Ovary (tissue), 9 donors: ENCODE results near the gene GPR150. TPM values are rescaled to one million over a fixed set of nuclear protein-coding genes. Genes with fewer than 3 reads are reported as not detected.

ENCODE experiments used
- DNase-seq, 5 donors: peaks; one replicate each; pipeline ENCODE4 v3.0.0-alpha.2; 2019 to 2020
- H3K27ac ChIP-seq, 2 donors: fragments of 200-600 bp; one replicate each; pipeline versions ENCODE4 v1.5.1 to v1.8.0; 2019 to 2022
- H3K27me3 ChIP-seq: fragments of 200-600 bp; one replicate; pipeline ENCODE4 v1.8.0; 2022
- H3K36me3 ChIP-seq: fragments of 200-600 bp; sonication (generic); one replicate; pipeline ENCODE4 v1.5.1; 2019
- H3K4me1 ChIP-seq: one replicate; pipeline ENCODE4 v1.8.1; 2013; ENCODE audit warnings: mild to moderate bottlenecking, moderate library complexity; ENCODE audit not compliant: insufficient read depth
- H3K4me3 ChIP-seq: fragments of 200-600 bp; sonication (generic); one replicate; pipeline ENCODE4 v1.5.1; 2017
- H3K9me3 ChIP-seq, 2 donors: fragments of 200-600 bp in 1 of 2; sonication (generic) in 1 of 2; one replicate each; pipeline versions ENCODE4 v1.5.1 to v1.8.1; 2013 to 2019; ENCODE audit warnings: mild to moderate bottlenecking in 1 of 2, moderate library complexity in 1 of 2
- EP300 ChIP-seq: sonication (generic); formaldehyde crosslinking; IDR thresholded peaks from one replicate; pipeline ENCODE4 v1.6.1; 2017; ENCODE audit warnings: antibody characterized with exemption
- POLR2A ChIP-seq: fragments of 450-650 bp; IDR thresholded peaks from one replicate; pipeline ENCODE4 v1.6.1; 2017; ENCODE audit warnings: antibody characterized with exemption, mild to moderate bottlenecking, moderate library complexity
- WGBS, 3 donors: extraction: QIAGEN DNeasy Blood & Tissue Kit in 1 of 3; methylation state at CpG; one replicate each; pipeline versions ENCODE4 v1.1.5 to v1.1.7; 2013 to 2017; 5-methylcytosine and 5-hydroxymethylcytosine counted together
- intact Hi-C, 4 donors: fragments of 100-400 bp; cut with DNase I; formaldehyde crosslinking; loops; one replicate each; pipeline versions ENCODE4 v1.11.0 to v1.15.1; 2022 to 2023
- polyA plus RNA-seq, 2 donors: library from polyadenylated mRNA; stranded (reverse); fragments of 200-250 nt in 1 of 2; fragments of 350-450 nt in 1 of 2; fragmentation: Illumina TruSeq in 1 of 2; extraction: RNeasy Lipid Tissue Mini Kit (QIAGEN cat#74804) in 1 of 2; gene quantifications; one replicate each; pipeline ENCODE4 v1.2.3, GENCODE V29; 2013 to 2014
- total RNA-seq, 7 donors: library from RNA; depleted of rRNA in 2 of 7; stranded (reverse); fragments of >200 nt in 2 of 7; fragmentation: NEBNext Ultra II Directional in 3 of 7; extraction: Animal tissue kit (Norgen Biotek cat#: 25700) in 3 of 7; gene quantifications; one replicate each; pipeline versions ENCODE4 v1.1.0 to v1.2.4, GENCODE V29; 2016 to 2023
- TF ChIP-seq, protein P1 (sequence below), 3 donors: fragments of 450-650 bp in 2 of 3; fragments of 200-600 bp in 1 of 3; IDR thresholded peaks; one replicate each; pipeline versions ENCODE4 v1.5.1 to v1.8.0; 2016 to 2022; ENCODE audit warnings: antibody characterized with exemption in 3 of 3, mild to moderate bottlenecking in 1 of 3
- donor health status: DM: no; HTN: no; CAD: no; lungs with moderate emphysema.
- donor health status: DM: no; HTN: no; CAD: no.
- donor health status: Bipolar disorder and iron deficiency.
- donor health status: DM: yes; HTN: yes; CAD: no.
- donor health status: DM: no; HTN: no; CAD: no.
- donor health status: DM: yes; HTN: yes; CAD: no.

The GPR150 gene
- total and polyA plus RNA-seq, 9 donors = 0.05 to 0.50 (median 0.10) TPM; not detected in 4

DNA sequence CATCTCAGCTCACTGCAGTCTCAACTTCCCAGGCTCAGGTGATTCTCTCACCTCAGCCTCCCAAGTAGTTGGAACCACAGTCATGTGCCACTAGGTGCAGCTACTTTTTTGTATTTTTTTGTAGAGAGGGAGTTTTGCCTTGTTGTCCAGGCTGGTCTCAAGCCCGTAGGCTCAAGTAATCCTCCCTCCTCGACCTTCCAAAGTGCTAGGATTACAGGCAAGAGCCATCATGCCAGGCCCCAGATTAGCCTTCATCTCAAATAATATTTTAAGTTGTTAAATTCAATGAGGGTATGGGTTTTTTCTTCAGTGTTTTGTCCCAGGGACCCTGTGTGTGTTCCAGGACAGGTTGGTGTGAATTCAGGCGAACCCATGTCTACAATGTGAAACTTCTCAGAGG is 14.2 kb downstream of the GPR150 start:
- 88 to 92% (median 90%) methylated on average over 3 of the region's 3 CpGs for WGBS, 3 donors
- intact Hi-C loops = no loop called here
- Histone ChIP-seq H3K27me3 (no peaks in the 10 kb centered on the region), H3K27ac (no peak overlapping the region), H3K4me3 (no peak overlapping the region), H3K9me3 (no peaks in the 10 kb centered on the region), H3K4me1 (no peaks in the 10 kb centered on the region), H3K36me3 (no peaks in the 10 kb centered on the region)
- no peak for DNase-seq
- TF ChIP-seq EP300 (no peak), POLR2A (no peak)
- TF ChIP-seq, protein P1, sequence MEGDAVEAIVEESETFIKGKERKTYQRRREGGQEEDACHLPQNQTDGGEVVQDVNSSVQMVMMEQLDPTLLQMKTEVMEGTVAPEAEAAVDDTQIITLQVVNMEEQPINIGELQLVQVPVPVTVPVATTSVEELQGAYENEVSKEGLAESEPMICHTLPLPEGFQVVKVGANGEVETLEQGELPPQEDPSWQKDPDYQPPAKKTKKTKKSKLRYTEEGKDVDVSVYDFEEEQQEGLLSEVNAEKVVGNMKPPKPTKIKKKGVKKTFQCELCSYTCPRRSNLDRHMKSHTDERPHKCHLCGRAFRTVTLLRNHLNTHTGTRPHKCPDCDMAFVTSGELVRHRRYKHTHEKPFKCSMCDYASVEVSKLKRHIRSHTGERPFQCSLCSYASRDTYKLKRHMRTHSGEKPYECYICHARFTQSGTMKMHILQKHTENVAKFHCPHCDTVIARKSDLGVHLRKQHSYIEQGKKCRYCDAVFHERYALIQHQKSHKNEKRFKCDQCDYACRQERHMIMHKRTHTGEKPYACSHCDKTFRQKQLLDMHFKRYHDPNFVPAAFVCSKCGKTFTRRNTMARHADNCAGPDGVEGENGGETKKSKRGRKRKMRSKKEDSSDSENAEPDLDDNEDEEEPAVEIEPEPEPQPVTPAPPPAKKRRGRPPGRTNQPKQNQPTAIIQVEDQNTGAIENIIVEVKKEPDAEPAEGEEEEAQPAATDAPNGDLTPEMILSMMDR (IDR thresholded peaks at IDR 0.05) = no peak

DNA sequence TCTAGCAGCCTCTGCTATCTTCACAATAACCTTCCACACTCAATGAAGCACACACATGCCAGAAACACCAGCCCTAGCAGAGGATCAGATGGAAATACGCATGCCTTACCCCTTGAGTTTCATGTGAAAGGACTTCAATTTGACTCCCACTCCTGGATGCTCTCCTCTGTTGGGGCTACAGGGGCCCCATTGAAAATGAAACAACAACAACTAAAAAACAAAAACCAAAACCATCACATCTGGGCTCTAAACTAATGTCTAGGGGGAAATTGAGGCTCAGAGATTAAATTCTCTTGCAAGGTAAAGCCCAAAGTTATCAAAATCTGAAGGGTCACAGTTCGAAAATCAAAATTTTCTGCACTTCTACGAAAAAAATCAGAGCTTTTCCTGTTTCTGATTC is 18.7 kb downstream of the GPR150 start:
- no peaks in the 10 kb centered on the region for H3K36me3 ChIP-seq
- no peak overlapping the region for H3K27ac ChIP-seq
- H3K4me1 ChIP-seq = no peaks in the 10 kb centered on the region
- TF ChIP-seq EP300 (no peak), POLR2A (no peak)
- TF ChIP-seq, protein P1 (IDR thresholded peaks at IDR 0.05) = no peak
- no peak overlapping the region for H3K4me3 ChIP-seq
- no peaks in the 10 kb centered on the region for H3K9me3 ChIP-seq
- H3K27me3 ChIP-seq = no peaks in the 10 kb centered on the region
- DNase-seq = no peak
- WGBS, 3 donors = 71 to 82% (median 80%) methylated on average over 3 of the region's 3 CpGs
- intact Hi-C loops = no loop called here

DNA sequence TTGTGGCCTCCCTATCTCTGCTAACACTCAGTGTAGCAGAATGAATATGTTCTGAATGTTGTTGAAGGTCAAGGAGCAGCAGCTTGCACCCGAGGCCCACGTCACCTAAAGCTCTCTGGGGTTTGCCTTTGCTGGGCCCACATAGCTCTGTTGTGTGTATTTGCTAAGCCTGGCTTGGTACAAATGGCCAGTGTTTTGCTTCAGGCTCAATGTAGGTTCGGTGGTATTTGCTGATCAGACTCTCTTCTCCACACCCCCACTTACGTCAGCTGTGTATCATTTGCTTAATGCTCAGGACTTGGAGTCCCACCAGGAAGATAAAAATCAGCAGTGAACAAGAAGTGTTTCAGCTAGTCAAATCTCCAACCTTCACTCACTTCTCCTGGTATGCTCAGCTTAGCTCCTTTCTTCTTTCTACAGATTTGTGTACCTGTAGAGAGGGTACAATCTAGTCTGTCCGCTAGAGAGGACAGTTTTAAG is 21.9 kb downstream of the GPR150 start:
- Histone ChIP-seq H3K27ac (no peak overlapping the region), H3K9me3 (no peaks in the 10 kb centered on the region), H3K27me3 (no peaks in the 10 kb centered on the region), H3K4me3 (no peak overlapping the region), H3K4me1 (no peaks in the 10 kb centered on the region), H3K36me3 (no peaks in the 10 kb centered on the region)
- no peak for DNase-seq
- intact Hi-C loops = loop anchor here (5.0 to 10.0 kb wide), 4 partner anchors 93 to 1523 kb away; partner anchors contain the start of gene RHOBTB3 (in 1 of the 4)
- WGBS, 3 donors = 65 to 76% (median 69%) methylated on average over 5 of the region's 5 CpGs
- TF ChIP-seq, protein P1 (IDR thresholded peaks at IDR 0.05) = no peak
- TF ChIP-seq EP300 (no peak), POLR2A (no peak)

DNA sequence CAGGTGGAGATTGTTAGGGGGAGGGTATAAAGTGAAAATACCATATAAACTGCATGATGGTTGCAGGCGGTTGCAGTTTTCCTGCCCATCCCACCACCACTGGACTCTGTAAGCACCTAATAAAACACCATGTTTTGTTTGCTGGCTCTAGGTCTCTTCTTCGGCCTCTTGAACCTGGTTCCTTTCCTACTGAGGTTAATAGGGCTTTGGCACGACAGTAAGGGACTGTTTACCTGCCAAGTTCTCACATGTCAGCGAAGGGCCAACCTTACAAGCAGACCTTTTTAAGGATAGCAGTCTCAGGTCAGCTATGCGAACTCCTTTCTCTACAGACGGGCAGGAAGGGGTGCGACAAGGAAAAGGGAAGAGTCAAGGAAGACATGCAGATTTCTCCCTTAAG is 23.3 kb downstream of the GPR150 start:
- H3K9me3 ChIP-seq = no peaks in the 10 kb centered on the region
- WGBS, 3 donors = 85 to 87% (median 85%) methylated on average over 7 of the region's 7 CpGs
- TF ChIP-seq EP300 = no peak
- TF ChIP-seq POLR2A = no peak
- TF ChIP-seq, protein P1 (IDR thresholded peaks at IDR 0.05) = no peak

More for the DNA sequence above, 23.3 kb downstream of the GPR150 start:
- no peaks in the 10 kb centered on the region for H3K27me3 ChIP-seq
- H3K4me3 ChIP-seq = no peak overlapping the region
- H3K4me1 ChIP-seq = no peaks in the 10 kb centered on the region
- no peak for DNase-seq
- no peaks in the 10 kb centered on the region for H3K36me3 ChIP-seq
- no peak overlapping the region for H3K27ac ChIP-seq
- intact Hi-C loops = loop anchor here (5.0 to 10.0 kb wide), 4 partner anchors 92 to 1522 kb away; partner anchors contain the start of gene RHOBTB3 (in 1 of the 4)
